CD14-positive monocyte (primary cell): Measurements from ENCODE around the gene APBA3. TPM values are rescaled to one million over a fixed set of nuclear protein-coding genes. Genes with fewer than 3 reads are reported as not detected.

ENCODE experiments used
- DNase-seq, 3 donors: peaks; one replicate each; pipeline ENCODE4 v3.0.0-alpha.2; 2011 to 2022
- H2AFZ ChIP-seq: 2 replicates; pipeline ENCODE4 v1.6.0; 2012; ENCODE audit warnings: mild to moderate bottlenecking, low read depth, low read length, inconsistent platforms; ENCODE audit not compliant: insufficient read depth, poor library complexity, severe bottlenecking
- H3K27ac ChIP-seq, 2 donors: 1 replicate in 1 of 2; 2 replicates in 1 of 2; pipeline ENCODE4 v1.5.1; 2012 to 2013; ENCODE audit warnings: low read length in 2 of 2, control low read depth in 1 of 2, inconsistent platforms in 1 of 2, low read depth in 1 of 2, mild to moderate bottlenecking in 1 of 2
- H3K27me3 ChIP-seq, 2 donors: one replicate each; pipeline versions ENCODE4 v1.6.0 to v1.6.1; 2011 to 2013; ENCODE audit warnings: low read length in 2 of 2; ENCODE audit not compliant: control insufficient read depth in 2 of 2, insufficient read depth in 2 of 2
- H3K36me3 ChIP-seq, 2 donors: replicated peaks in 1 of 2; 1 replicate in 1 of 2; 2 replicates in 1 of 2; pipeline versions ENCODE4 v1.5.1 to v1.6.1; 2012 to 2013; ENCODE audit warnings: low read length in 2 of 2, control low read depth in 1 of 2, inconsistent platforms in 1 of 2, mild to moderate bottlenecking in 1 of 2; ENCODE audit not compliant: insufficient read depth in 2 of 2, control insufficient read depth in 1 of 2
- H3K4me1 ChIP-seq, 2 donors: 1 replicate in 1 of 2; 2 replicates in 1 of 2; pipeline versions ENCODE4 v1.5.1 to v1.6.1; 2012 to 2013; ENCODE audit warnings: low read length in 2 of 2, control low read depth in 1 of 2, inconsistent platforms in 1 of 2, mild to moderate bottlenecking in 1 of 2, moderate library complexity in 1 of 2; ENCODE audit not compliant: insufficient read depth in 2 of 2, control insufficient read depth in 1 of 2
- H3K4me2 ChIP-seq: replicated peaks from 2 replicates; pipeline ENCODE3; 2012; ENCODE audit warnings: low read length, moderate library complexity, mild to moderate bottlenecking; ENCODE audit not compliant: poor library complexity, severe bottlenecking; ENCODE audit errors: extremely low read depth
- H3K4me3 ChIP-seq, 3 experiments: fragments of 200-600 bp in 1 of 3; sonication (generic) in 1 of 3; replicated peaks in 1 of 3; 1 replicate in 2 of 3; 2 replicates in 1 of 3; pipeline ENCODE4 v1.5.1; 2011 to 2013; ENCODE audit warnings: low read length in 3 of 3, mild to moderate bottlenecking in 3 of 3, control low read depth in 2 of 3, low read depth in 2 of 3, inconsistent platforms in 1 of 3, moderate library complexity in 1 of 3
- H3K79me2 ChIP-seq: 2 replicates; pipeline ENCODE4 v1.6.0; 2012; ENCODE audit warnings: mild to moderate bottlenecking, control low read depth, inconsistent platforms, low read length, moderate library complexity; ENCODE audit not compliant: insufficient read depth
- H3K9ac ChIP-seq: 2 replicates; pipeline ENCODE4 v1.6.0; 2017; ENCODE audit warnings: low read length, mild to moderate bottlenecking; ENCODE audit not compliant: insufficient read depth, poor library complexity, severe bottlenecking
- H3K9me3 ChIP-seq, 2 donors: replicated peaks in 1 of 2; 1 replicate in 1 of 2; 2 replicates in 1 of 2; pipeline versions ENCODE4 v1.5.1 to v1.6.1; 2012 to 2013; ENCODE audit warnings: low read length in 2 of 2, control low read depth in 1 of 2; ENCODE audit not compliant: control insufficient read depth in 1 of 2, insufficient read depth in 1 of 2
- H4K20me1 ChIP-seq: 2 replicates; pipeline ENCODE4 v1.6.0; 2012; ENCODE audit warnings: mild to moderate bottlenecking, low read length, control low read depth, moderate library complexity; ENCODE audit not compliant: insufficient read depth
- H3K27ac Mint-ChIP-seq, 7 donors: one replicate each; pipeline ENCODE4 v1.8.0; 2020; ENCODE audit warnings: mild to moderate bottlenecking in 7 of 7, mixed read lengths in 7 of 7, moderate library complexity in 6 of 7, inconsistent platforms in 2 of 7
- H3K27me3 Mint-ChIP-seq, 3 donors: one replicate each; pipeline ENCODE4 v1.8.0; 2021 to 2022; ENCODE audit warnings: low read depth in 3 of 3, mild to moderate bottlenecking in 3 of 3, mixed read lengths in 3 of 3, moderate library complexity in 3 of 3, inconsistent platforms in 1 of 3
- H3K36me3 Mint-ChIP-seq, 2 donors: one replicate each; pipeline ENCODE4 v1.8.0; 2020; ENCODE audit warnings: mixed read lengths in 2 of 2, inconsistent platforms in 1 of 2, mild to moderate bottlenecking in 1 of 2
- H3K4me1 Mint-ChIP-seq: one replicate; pipeline ENCODE4 v1.8.0; 2020; ENCODE audit warnings: mild to moderate bottlenecking, mixed read lengths
- H3K4me3 Mint-ChIP-seq, 2 donors: one replicate each; pipeline ENCODE4 v1.8.0; 2020; ENCODE audit warnings: mild to moderate bottlenecking in 2 of 2, mixed read lengths in 2 of 2, moderate library complexity in 1 of 2
- H3K9me3 Mint-ChIP-seq, 7 donors: one replicate each; pipeline ENCODE4 v1.8.0; 2020 to 2022; ENCODE audit warnings: mixed read lengths in 7 of 7, mild to moderate bottlenecking in 6 of 7, moderate library complexity in 6 of 7, inconsistent platforms in 2 of 7
- CTCF ChIP-seq: fragments of 200-600 bp; IDR thresholded peaks from one replicate; pipeline ENCODE4 v1.8.0; 2022; ENCODE audit warnings: antibody characterized with exemption, mild to moderate bottlenecking
- WGBS: methylation state at CpG from one replicate; pipeline ENCODE4 v1.1.5; 2013; ENCODE audit warnings: missing lambda C conversion rate; ENCODE audit not compliant: insufficient coverage; 5-methylcytosine and 5-hydroxymethylcytosine counted together
- intact Hi-C, 2 donors: fragments of 100-400 bp; cut with micrococcal nuclease; formaldehyde crosslinking; loops; one replicate each; pipeline versions ENCODE4 v1.15.0 to v1.15.1; 2023
- polyA plus RNA-seq, 3 donors: library from polyadenylated mRNA; depleted of rRNA in 1 of 3; unstranded in 2 of 3; stranded (reverse) in 1 of 3; fragments of 300-500 nt in 2 of 3; fragments of >200 nt in 1 of 3; fragmentation: Illumina TruSeq in 2 of 3; gene quantifications; 1 replicate in 2 of 3; 2 replicates in 1 of 3; pipeline ENCODE4 v1.2.3, GENCODE V29; 2012 to 2021

Gene APBA3
- polyA plus RNA-seq, 3 donors, result 14.5 to 23.1 (median 16.1) TPM

- Histone ChIP-seq H3K4me2 (no peak overlapping the region), H4K20me1 (no peaks in the 10 kb centered on the region), H3K9ac (no peak overlapping the region), H3K9me3 (no peaks in the 10 kb centered on the region), H3K27ac (no peak overlapping the region), H3K27me3 (no peaks in the 10 kb centered on the region), H3K4me3 (no peak overlapping the region), H3K36me3 (no peaks in the 10 kb centered on the region), H3K4me1 (no peaks in the 10 kb centered on the region), H2AFZ (no peak overlapping the region), H3K79me2 (no peaks in the 10 kb centered on the region)
- no peak overlapping the region for H3K27ac Mint-ChIP-seq
- H3K36me3 Mint-ChIP-seq, result no peaks in the 10 kb centered on the region
- H3K9me3 Mint-ChIP-seq, result peaks cover 0 to 2% (median 0%) of the 10 kb centered on the region in 7 donors
- intact Hi-C loops, result no loop called here
- no peak for DNase-seq
- H3K27me3 Mint-ChIP-seq, result peaks cover 3 to 8% (median 7%) of the 10 kb centered on the region in 3 donors
- no peak for TF ChIP-seq CTCF
- H3K4me3 Mint-ChIP-seq, result no peak overlapping the region
- H3K4me1 Mint-ChIP-seq, result no peaks in the 10 kb centered on the region
- no CpG with 5 or more reads among the region's 14 CpGs for WGBS
These were observed 27.2 kb downstream of the APBA3 start for GRCh38 chr19:3734310-3734600.

GRCh38 chr19:3733549-3734309 is 27.8 kb downstream of the APBA3 start:
- H3K4me1 ChIP-seq, result no peaks in the 10 kb centered on the region
- Mint-ChIP-seq H3K27ac (no peak overlapping the region), H3K36me3 (no peaks in the 10 kb centered on the region), H3K9me3 (peaks cover 0 to 2% (median 0%) of the 10 kb centered on the region in 7 donors), H3K4me1 (no peaks in the 10 kb centered on the region), H3K27me3 (peaks cover 3 to 8% (median 7%) of the 10 kb centered on the region in 3 donors), H3K4me3 (no peak overlapping the region)
- H3K9ac ChIP-seq, result no peak overlapping the region
- no peak for TF ChIP-seq CTCF
- H4K20me1 ChIP-seq, result no peaks in the 10 kb centered on the region
- no peak for DNase-seq
- H3K9me3 ChIP-seq, result no peaks in the 10 kb centered on the region
- no peaks in the 10 kb centered on the region for H3K27me3 ChIP-seq
- H3K36me3 ChIP-seq, result no peaks in the 10 kb centered on the region
- no peak overlapping the region for H3K4me2 ChIP-seq
- no peaks in the 10 kb centered on the region for H3K79me2 ChIP-seq
- H2AFZ ChIP-seq, result no peak overlapping the region
- intact Hi-C loops, result no loop called here
- no peak overlapping the region for H3K27ac ChIP-seq
- WGBS, result 80% methylated on average over 11 of the region's 20 CpGs
- no peak overlapping the region for H3K4me3 ChIP-seq
